Stimulated activated CD8-positive, alpha-beta memory T cell treated with anti-CD3 and anti-CD28 coated beads, Interleukin-4, amount 100 ng/mL, for 4 hours (primary cell): Measurements from ENCODE around the gene SLC4A1.
A peak's percentile ranks its signal among the peaks of the same experiment; 100 is the strongest.

Experiments
- DNase-seq, 2 donors: peaks; one replicate each; pipeline ENCODE4 v3.0.0-alpha.2; 2020; ENCODE audit warnings: low read depth in 2 of 2, low spot score in 1 of 2

Gene SLC4A1

DNA sequence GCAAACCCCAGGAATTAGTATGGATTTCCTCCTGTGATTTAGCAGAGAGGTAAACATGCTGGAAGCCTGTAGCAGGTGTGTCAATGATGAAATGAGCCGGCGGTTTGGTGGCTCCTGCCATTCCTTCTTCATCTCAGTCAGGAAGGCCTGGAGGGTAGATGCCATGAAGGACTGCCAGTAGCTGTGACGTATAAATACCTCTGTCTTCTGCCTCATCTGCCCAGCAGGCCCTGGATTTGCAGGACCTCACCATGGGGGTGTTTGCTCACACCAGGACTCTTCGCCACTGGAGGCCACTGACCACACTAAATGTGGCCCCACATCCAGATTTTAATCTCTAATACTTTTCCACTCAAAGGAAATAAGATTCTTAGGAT is 16.1 kb upstream of the SLC4A1 start:
- no peak for DNase-seq

DNA sequence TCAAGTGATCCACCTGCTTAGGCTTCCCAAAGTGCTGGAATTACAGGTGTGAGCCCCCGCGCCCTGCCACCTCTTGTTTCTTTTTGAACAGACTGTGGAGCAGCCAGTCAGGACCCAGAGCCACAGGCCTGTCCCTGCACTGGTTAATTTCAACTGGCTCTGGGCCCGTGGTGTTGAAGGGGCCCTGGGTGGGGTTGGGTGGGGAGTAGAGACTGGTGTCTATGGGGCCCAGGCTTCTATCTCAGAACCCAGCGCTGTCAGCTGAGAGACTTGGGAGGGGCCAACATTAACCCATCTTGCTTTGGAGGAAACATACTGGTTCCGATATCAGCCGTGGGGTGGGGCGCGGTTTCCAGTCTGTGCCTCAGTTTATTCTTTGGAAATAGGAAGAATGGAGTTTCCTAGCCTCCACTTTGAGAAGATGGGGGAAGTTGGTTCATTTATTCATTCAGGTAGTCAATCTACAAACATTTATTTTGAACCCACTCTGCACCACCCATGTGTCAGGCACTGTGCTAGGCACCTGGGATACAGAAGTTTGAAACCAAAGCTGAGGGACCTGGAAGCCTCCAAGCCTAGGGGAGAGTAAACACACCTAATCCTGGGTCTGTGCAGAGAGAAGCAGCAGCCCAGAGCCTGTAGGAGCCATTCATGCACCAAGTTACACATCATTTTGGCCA is 15.5 kb upstream of the SLC4A1 start:
- no peak for DNase-seq

DNA sequence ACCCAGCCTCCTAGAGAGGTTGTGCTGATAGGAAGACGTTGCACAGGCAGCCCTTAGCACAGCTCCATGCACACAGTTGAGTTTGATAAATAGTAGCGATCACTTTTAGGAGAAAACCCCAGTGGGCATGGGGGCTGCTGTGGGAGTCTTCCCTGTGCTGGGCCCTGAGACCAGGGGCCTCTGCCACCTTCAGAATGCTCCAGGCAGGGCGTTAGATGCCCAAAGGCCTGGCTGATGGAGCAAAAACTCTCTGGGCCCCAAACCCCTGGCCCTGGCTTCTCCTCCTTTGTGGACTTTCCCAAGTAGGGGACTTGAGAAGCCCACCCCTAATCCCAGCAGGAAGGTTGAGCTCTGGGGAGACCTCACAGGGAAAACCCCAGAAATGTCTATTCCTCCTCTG is 14.3 kb upstream of the SLC4A1 start:
- no peak for DNase-seq

DNA sequence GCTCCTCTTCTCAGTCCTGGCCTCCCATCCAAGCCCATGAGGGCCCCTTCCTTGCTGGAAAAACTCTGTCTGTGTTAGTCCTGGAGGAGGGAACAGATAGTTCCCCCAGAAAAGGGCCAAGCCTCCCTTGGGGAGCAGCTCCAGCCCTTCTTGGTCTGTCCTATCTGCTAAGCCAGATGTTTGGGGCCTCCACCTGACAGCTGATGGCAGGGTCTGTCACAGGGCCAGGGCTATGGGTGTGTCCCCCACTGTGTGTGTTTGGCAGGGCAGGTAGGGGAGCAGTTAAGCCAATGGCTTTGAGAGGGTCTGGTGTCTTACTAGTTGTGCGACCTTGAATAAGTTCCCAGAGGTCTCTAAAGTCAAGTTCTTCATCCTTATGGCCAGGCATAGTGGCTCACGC is 13.6 kb upstream of the SLC4A1 start:
- no peak for DNase-seq

DNA sequence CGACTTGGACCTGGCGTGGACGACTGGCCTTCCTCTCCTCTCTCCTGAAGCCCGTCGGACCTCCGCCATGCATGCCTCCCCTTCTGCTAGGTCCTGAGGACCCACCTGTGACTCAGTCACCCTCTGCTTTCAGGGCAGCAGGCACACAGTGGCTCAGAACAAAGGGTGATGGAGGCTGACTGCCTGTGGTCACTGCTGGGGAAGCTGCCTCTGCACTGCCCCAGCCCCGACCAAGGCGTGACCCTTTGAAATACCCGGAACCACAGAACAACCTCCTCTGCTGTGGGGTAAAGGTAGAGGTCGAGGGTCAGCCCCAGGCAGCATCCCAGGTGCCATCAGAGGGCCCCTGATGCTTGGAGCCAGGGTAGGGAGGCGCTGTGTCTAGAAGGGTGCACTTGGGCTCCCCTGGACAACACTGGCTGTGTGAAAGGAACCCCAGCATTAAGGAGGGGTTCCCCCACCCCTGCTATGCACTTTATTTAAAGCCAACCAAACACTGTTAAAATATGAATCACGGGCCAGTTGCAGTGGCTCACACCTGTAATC is 12.5 kb upstream of the SLC4A1 start:
- DNase-seq = no peak

DNA sequence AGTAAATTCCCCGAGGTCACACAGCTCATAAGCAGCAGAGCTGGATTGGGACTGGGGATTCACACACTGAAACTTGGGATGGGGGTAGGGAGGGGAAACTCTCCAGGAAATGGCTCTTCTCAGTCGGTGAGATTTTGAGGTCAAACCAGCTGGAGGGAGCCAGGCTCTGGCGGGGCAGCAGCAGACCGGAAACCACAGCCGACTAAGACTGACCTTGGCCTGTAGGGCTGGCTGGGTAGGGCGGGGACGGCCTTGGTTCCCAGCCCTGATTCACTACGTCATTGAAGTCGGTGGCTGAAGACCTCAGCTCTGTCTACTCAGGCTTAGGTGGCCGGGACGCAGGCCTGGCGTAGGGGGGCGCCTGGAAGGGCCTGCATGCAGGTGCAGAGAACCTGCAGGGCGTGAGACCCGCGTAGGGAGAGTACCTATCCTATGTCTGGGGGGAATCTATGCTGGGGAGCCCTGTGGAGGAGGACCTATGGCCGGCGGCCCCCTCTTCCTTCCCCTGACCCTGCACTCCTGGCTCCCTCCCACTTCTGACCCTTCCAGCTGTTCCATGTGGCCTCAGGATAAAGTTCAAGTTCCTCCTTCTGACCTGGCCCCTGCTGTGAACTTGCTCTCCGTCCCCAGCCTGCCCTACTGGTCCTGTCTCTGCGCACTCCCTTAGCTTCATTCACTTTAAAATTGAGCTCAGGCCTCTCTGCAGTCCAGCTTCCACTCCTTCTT is 11.9 kb upstream of the SLC4A1 start:
- peak in 1 of 2 donors; percentile 5 for DNase-seq

DNA sequence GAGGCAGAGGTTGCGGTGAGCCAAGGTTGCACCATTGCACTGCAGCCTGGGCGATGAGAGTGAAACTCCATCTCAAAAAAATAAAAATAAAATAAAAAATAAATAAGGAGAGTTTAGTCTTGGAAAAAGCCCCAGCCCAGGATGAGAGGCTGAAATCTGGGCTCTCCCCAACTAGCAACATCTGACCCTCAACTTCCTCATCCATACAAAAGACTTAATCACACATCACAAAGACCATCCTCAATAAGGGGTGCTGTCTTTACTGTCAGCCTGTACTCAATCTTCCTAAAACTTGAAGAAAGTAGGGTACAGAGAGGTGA is 11.4 kb upstream of the SLC4A1 start:
- no peak for DNase-seq

DNA sequence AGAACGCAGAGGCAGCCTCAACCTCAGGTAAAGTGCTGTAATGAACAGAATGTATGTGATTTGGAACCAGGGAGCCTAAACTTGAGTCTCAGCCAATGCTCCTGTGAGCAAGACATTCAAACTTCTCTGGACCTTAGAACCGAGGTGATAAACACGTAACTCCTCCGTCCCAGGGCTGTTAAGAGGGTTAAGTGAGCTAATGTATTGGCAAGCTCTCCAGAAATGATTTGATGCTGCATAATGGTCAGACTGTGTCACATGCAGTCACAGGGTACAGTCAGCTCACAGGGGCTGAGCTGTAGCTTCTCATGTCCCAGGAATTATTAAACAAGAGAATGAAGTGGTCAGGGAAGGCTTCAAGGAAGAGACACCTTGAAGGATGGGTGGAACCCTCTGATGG is 10.0 kb upstream of the SLC4A1 start:
- DNase-seq = no peak

DNA sequence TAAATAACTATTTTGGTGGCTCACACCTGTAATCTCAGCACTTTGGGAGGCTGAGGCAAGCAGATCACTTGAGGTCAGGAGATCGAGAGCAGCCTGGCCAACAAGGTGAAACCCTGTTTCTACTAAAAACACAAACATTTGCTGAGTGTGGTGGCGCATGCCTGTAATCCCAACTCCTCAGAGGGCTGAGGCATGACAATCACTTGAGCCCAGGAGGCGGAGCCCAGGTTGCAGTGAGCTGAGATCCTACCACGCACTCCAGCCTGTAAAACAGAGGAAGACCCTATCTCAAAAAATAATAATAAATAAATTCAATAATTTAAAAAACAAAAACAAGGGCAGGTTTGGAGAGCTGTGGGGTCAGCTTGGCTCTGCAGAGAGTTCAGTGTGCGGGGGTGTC is 5.7 kb upstream of the SLC4A1 start:
- no peak for DNase-seq

DNA sequence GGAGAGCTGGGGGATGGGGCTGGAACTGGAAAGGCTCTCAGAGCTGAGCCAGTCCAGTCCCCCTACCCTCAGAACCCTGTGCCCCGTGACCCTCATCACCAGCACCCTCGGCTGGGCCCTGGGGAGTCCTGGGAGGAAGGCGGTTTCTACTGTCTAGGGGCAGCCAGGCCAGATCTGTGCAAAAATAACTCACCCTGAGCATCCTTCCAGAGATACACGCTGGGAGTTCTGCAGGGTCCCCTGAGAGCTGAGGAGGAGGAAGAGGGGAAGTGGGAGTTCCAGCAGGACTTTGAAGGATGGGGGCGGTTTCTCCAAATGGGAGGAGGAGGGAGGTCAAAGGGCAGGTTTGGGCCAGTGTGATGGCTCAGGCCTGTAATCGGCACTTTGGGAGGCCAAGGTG is 5.0 kb upstream of the SLC4A1 start:
- DNase-seq = no peak

DNA sequence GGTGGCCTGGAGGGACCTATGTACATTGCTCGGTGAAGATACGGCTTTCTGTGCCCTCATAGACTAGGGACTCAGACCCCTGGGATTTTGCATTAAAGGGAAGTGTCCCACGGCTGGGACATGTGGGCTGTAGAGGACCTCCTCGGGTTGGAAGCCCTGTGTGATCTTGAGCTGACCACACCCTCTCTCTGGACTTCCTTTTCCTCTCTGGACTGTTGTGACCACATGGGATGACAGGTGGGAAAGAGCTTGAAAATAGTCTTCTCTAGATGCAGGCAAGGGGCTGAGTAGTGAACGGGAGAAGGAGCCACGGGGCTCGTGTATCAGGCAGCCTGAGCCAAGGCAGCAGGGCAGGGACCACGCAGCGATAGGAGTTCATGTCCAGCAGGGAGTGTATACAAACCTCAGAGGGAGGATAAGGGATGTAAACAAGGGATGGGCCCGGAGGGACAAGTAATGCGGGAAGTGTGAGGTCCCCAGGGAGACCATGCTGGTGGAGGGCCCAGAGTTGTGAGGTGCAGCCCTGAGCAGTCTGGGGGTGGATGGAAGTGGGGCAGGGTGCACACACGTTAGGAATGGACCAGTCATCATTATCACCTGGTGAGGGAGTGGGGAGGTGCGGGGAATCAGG is 4.5 kb upstream of the SLC4A1 start:
- no peak for DNase-seq

DNA sequence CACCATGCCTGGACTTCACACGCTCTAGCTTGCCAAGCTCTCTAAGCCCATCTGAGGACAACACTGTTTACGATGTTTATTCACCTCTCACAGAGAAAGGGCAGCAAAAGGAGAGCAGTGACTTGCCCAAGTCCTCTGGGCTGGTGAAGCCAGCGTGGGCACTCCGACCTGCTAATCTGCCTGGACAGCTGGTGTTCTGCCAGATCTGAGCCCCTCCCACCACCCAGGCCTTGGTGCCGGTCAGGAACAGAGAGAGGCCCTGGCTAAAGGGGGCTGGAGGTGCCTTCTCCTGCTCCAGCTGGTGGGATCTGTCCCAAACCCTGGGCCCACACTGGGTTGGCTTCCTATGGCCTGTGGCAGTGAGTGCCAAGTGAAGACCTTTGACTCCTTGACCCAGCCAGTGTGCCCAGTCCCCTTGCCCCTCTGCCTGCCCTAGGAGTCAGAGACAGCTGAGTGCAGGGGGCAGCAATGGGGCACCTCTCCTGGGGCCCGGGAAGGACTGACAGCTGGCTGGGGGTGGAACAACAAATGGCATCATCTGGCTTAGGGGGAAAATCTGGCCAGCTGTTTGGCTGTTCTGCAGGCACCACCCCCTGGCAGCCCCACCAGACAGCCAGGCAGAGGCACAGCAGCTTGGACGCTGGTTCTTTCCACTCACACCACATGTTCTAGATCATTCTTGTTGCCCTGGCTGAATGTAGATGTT is 1.8 kb upstream of the SLC4A1 start:
- no peak for DNase-seq

DNA sequence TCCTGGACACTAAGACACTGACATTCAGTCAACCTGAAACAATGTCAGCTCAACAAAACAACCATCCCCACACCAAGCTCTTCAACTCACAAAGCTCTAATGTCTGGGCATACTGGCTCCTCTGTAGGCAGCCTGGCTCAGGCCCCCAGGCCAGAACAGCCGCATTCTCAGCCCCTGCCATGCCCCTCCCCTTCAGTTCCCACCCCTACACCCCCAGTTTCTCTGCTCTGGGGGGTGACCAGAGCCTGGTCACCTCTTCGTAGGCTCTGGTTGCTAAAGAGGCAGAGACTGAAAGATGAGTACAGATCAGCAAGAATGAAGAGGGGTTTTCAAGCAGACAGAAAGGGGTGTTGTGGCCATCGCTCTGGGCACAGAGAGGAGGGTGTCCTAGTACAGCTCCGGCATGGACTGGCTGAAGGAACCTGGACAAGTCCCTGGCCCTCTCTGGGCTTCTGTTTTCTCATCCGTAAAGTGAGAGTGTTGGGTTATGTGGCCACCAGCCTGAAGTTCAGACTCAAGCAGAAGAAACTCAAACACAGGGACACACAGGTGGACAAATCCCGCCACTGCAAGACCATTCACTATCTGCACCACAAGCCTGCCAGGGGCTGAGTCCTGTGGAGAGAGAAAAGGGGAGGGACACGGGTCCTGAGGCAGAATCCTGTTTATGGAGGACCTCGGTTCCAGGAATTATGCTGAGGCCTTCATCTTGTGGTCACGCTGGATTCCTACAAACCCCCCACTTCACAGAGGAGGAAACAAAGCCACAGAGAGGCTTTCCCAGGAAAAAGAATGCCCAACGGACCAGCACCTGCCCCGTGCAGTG is 987 bp upstream of the SLC4A1 start:
- no peak for DNase-seq

DNA sequence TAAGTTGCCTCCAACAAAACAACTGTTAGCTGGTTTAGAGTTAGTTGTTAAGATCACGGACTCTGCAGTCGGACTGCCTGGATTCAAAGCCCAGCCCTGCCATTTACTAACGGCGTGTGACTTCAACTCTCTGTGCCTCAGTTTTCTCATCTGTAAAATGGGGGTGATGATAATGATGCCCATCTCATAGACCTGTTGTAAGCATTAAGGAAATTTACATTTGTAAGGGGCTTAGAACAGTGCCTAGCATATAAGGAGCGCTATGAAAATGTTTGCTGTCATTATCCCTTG is 825 bp downstream of the SLC4A1 start:
- DNase-seq = no peak

DNA sequence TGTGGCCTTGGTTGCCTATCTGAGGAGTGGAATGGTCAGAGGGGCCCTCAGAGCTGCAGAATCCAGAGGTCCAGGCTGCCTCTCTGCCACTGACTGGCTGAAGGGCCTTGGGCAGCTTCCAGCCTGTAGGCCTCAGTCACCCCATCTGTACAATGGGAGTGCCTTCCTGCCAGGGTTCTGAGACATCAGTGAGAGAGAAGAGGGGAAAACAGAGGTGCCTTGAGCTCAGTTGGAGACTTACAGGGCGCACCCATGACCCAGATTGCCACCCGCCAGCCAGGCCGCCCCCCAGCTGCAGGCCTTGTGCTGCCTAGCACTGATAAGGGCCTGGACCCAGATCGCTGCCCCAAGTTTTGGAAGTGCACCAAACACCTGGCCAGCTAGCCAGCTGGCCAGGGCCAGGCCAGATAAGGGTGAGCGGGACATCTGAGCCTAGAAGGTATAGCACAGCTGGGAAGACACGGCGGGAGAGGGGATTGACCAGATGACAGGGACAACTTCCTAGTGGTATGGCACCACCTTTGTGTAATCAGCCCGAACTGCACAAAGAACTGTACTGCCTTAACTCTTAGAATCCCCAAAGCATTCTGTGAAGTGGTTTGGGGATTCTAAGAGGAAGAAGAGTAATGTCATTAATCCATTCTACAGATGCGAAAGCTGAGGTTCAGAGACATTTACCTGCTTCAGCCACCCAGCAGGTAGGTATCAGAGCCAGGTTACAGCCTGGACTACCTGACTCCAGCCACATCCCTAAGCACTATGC is 1.4 kb downstream of the SLC4A1 start:
- no peak for DNase-seq

DNA sequence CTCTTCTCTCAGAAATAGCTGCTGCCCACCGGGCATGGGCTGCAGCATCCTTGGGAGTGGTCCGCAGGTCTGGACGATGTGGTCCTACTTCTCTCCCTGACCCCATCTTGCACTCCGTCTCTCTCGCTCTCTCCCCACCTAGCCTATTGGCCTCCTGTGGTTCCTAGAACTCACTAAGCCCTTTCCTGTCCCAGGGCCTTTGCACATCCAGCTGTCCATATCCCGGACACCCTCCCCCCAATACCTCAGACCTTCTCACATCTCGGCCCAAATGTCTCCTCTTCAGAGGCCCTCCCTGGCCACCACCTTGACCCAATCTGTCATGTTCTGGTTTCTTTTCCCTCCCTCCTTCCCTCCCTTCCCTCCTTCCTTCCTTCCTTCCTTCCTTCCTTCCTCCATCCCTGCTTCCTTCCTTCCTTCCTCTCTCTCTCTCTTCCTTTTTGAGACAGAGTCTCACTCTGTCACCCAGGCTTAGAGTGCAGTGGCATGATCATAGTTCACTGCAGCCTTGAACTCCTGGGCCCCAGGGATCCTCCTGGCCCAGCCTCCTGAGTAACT is 4.5 kb downstream of the SLC4A1 start:
- no peak for DNase-seq

DNA sequence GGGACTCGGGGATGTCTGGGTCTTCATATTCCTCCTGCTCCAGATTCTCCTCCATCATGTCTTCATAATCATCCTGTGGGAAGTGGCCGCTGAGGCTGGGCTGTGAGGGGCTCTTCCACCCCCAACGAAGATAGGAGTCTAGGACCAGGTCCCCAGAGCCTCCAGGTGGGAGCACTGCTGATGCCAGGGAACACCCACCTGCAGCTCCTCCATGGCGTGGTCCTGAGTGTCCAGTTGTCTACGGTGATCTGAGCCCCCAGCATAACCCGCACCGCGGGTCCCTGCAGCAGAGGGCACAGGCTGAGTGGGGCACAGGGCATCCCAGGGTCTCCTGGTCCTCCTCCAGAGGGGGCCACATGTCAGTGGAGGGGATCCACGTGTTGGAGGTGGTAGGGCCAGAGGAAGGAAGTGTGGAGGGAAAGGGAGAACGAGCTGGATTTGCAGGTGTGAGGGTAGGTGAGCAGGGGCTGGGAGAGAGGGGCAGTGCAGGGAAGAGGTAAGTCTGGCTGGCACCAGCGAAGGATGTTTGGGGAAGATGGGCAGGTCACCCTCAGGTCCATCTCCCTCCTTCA is 5.2 kb downstream of the SLC4A1 start:
- no peak for DNase-seq

DNA sequence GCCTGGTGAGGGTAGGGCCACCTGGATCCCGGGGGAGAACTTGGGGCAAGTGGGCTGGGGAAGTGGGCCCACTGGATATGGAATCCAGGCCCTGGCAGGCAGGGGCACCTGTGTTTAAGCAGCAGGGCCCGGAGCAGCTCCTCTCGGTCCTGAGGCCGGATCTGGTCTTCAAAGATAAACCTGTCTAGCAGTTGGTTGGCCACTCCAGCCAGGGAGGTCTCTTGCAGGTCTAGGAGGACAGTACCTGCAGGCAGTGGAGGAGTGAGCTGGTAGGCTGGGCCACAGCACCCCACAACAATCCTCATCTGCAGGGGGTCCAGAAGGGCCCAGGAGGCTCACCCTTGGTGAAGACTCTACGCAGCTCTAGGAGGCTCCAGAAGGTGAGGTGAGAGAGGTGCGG is 7.6 kb downstream of the SLC4A1 start:
- DNase-seq = no peak

DNA sequence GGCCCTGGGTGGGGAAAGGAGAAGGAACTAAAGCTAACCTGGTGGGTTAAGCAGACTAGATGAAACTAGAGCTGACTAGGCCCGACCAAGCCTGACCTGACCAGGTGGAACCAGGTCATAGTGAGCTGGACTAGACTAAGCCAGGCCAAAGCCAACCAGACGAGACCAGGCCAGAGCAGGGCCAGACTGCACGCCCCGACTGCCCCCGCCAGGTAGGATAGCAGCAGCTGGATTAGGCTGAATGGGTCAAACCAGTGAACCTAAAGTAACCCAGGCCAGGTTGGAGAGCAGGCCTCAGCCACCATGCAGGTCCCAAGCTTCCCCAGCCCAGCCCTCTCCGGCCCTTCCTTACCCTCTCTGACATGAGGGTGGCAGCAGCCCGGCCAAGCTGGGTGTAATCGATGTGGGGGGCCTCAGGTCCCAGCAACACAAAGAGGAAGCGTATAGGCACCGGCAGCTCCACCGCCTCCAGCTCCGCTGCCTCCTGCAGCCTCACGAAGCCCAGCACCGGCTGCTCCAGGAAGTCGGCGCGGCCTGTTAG is 9.1 kb downstream of the SLC4A1 start:
- no peak for DNase-seq
